ENCODE results near the gene MOB3B.

DNA sequence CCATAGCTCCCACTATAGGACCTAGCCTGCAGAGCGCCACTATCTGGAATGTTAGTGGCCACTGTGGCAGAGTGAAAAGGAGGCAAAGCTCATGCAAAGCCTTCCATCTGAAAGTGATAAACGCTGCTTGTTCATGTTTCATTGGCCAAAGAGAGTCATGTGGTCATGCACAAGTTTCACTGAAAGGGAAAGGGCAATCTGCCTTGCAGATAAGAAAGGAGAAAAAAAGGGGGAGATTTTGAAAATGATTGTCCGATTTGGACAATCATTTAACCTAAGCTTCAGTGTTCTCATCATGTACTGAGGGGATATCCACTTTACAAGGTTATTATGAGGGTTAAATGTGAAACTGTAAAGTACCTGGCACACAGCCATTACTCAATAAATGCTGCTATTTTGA is 9.0 kb upstream of the MOB3B start:
- TF ChIP-seq, protein P1, sequence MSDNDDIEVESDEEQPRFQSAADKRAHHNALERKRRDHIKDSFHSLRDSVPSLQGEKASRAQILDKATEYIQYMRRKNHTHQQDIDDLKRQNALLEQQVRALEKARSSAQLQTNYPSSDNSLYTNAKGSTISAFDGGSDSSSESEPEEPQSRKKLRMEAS (IDR thresholded peaks at IDR 0.05; ENCODE audit: low read depth) = no peak
- TF ChIP-seq EP300 (IDR thresholded peaks at IDR 0.05; ENCODE audit: borderline replicate concordance in 1 of 2, low read depth in 1 of 2, low read length in 1 of 2) (no peak), FOXM1 (IDR thresholded peaks at IDR 0.05; ENCODE audit: low read depth) (no peak), FOXJ3 (CRISPR knock-in tag; IDR thresholded peaks at IDR 0.05) (no peak), FOSL2 (IDR thresholded peaks at IDR 0.05; ENCODE audit: borderline replicate concordance, low read depth) (no peak), JUND (IDR thresholded peaks at IDR 0.05) (no peak), EZH2phosphoT487 (IDR thresholded peaks at IDR 0.05; ENCODE audit: borderline replicate concordance, low read depth) (no peak), RAD21 (IDR thresholded peaks at IDR 0.05; ENCODE audit: low read length) (no peak)
- TF ChIP-seq, protein P2, sequence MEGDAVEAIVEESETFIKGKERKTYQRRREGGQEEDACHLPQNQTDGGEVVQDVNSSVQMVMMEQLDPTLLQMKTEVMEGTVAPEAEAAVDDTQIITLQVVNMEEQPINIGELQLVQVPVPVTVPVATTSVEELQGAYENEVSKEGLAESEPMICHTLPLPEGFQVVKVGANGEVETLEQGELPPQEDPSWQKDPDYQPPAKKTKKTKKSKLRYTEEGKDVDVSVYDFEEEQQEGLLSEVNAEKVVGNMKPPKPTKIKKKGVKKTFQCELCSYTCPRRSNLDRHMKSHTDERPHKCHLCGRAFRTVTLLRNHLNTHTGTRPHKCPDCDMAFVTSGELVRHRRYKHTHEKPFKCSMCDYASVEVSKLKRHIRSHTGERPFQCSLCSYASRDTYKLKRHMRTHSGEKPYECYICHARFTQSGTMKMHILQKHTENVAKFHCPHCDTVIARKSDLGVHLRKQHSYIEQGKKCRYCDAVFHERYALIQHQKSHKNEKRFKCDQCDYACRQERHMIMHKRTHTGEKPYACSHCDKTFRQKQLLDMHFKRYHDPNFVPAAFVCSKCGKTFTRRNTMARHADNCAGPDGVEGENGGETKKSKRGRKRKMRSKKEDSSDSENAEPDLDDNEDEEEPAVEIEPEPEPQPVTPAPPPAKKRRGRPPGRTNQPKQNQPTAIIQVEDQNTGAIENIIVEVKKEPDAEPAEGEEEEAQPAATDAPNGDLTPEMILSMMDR (IDR thresholded peaks at IDR 0.05) = no peak
